Measurements from ENCODE around the gene ADCYAP1.

The ADCYAP1 gene

GRCh38 chr18:911486-911885 lies 6.8 kb downstream of the ADCYAP1 start:
- no peak for DNase-seq
- H3K36me3 ChIP-seq (replicated peaks) = no peaks in the 10 kb centered on the region
- H3K4me3 ChIP-seq (ENCODE audit: low read depth, low read length) = no peak overlapping the region
- H3K27me3 ChIP-seq (replicated peaks) = peaks cover 43% of the 10 kb centered on the region
- no peak for TF ChIP-seq CTCF (IDR thresholded peaks at IDR 0.05; ENCODE audit: low read depth, low read length, missing control alignments)
- no peak overlapping the region for H3K27ac ChIP-seq
- in situ Hi-C loops (cut with HindIII; ENCODE audit: low pct_ligation_motif_present, low sequenced_read_pairs) = no loop called here

- in situ Hi-C loops (cut with HindIII; ENCODE audit: low pct_ligation_motif_present, low sequenced_read_pairs) = no loop called here
- Histone ChIP-seq H3K27ac (no peak overlapping the region), H3K27me3 (replicated peaks) (peaks cover 4% of the 10 kb centered on the region), H3K36me3 (replicated peaks) (no peaks in the 10 kb centered on the region), H3K4me3 (ENCODE audit: low read depth, low read length) (no peak overlapping the region)
- no peak for TF ChIP-seq CTCF (IDR thresholded peaks at IDR 0.05; ENCODE audit: low read depth, low read length, missing control alignments)
- DNase-seq = no peak
Measured at GRCh38 chr18:916562-916961, 11.9 kb downstream of the ADCYAP1 start.

- DNase-seq = no peak
- Histone ChIP-seq H3K27ac (no peak overlapping the region), H3K27me3 (replicated peaks) (no peaks in the 10 kb centered on the region), H3K4me3 (ENCODE audit: low read depth, low read length) (no peak overlapping the region), H3K36me3 (replicated peaks) (no peaks in the 10 kb centered on the region)
- TF ChIP-seq CTCF (IDR thresholded peaks at IDR 0.05; ENCODE audit: low read depth, low read length, missing control alignments) = no peak
- in situ Hi-C loops (cut with HindIII; ENCODE audit: low pct_ligation_motif_present, low sequenced_read_pairs) = no loop called here
Measured at GRCh38 chr18:919078-919477, 14.4 kb downstream of the ADCYAP1 start.

GRCh38 chr18:923144-923866 lies 18.6 kb downstream of the ADCYAP1 start:
- no peak for DNase-seq
- H3K4me3 ChIP-seq (ENCODE audit: low read depth, low read length) = no peak overlapping the region

GRCh38 chr18:924987-925386 lies 20.3 kb downstream of the ADCYAP1 start:
- no peak overlapping the region for H3K27ac ChIP-seq
- H3K4me3 ChIP-seq (ENCODE audit: low read depth, low read length) = no peak overlapping the region
- TF ChIP-seq CTCF (IDR thresholded peaks at IDR 0.05; ENCODE audit: low read depth, low read length, missing control alignments) = no peak
- H3K27me3 ChIP-seq (replicated peaks) = no peaks in the 10 kb centered on the region
- in situ Hi-C loops (cut with HindIII; ENCODE audit: low pct_ligation_motif_present, low sequenced_read_pairs) = no loop called here
- H3K36me3 ChIP-seq (replicated peaks) = no peaks in the 10 kb centered on the region
- no peak for DNase-seq

More at GRCh38 chr18:923144-923866, 18.6 kb downstream of the ADCYAP1 start:
- Histone ChIP-seq H3K27me3 (replicated peaks) (no peaks in the 10 kb centered on the region), H3K27ac (no peak overlapping the region), H3K36me3 (replicated peaks) (no peaks in the 10 kb centered on the region)
- TF ChIP-seq CTCF (IDR thresholded peaks at IDR 0.05; ENCODE audit: low read depth, low read length, missing control alignments) = no peak
- in situ Hi-C loops (cut with HindIII; ENCODE audit: low pct_ligation_motif_present, low sequenced_read_pairs) = no loop called here

- Histone ChIP-seq H3K4me3 (ENCODE audit: low read depth, low read length) (no peak overlapping the region), H3K27ac (no peak overlapping the region), H3K27me3 (replicated peaks) (no peaks in the 10 kb centered on the region), H3K36me3 (replicated peaks) (no peaks in the 10 kb centered on the region)
- DNase-seq = no peak
- in situ Hi-C loops (cut with HindIII; ENCODE audit: low pct_ligation_motif_present, low sequenced_read_pairs) = no loop called here
- no peak for TF ChIP-seq CTCF (IDR thresholded peaks at IDR 0.05; ENCODE audit: low read depth, low read length, missing control alignments)
Measured at GRCh38 chr18:926946-927345, 22.3 kb downstream of the ADCYAP1 start.

Data from brain microvascular endothelial cell (primary cell).